A172 (cell line): ENCODE results near the gene NUP153. TPM values are rescaled to one million over a fixed set of nuclear protein-coding genes. Genes with fewer than 3 reads are reported as not detected.
"Not testable (repeated sequence)": the region's sequence is repeated elsewhere in the genome, so short reads cannot be mapped to it uniquely, and the experiment has no call there.

ENCODE experiments used
- DNase-seq: peaks from one replicate; pipeline ENCODE4 v3.0.0-alpha.2; 2015; ENCODE audit warnings: low spot score
- total RNA-seq: library from RNA; depleted of rRNA; stranded (reverse); fragments of >200 nt; shearing (Covaris generic); gene quantifications from 2 replicates; pipeline ENCODE4 v1.2.3, GENCODE V29; 2014; rRNA removed

Gene NUP153
- total RNA-seq = 35.6 and 40.4 TPM in 2 replicates

GRCh38 chr6:17706580-17707370 lies at the start of gene NUP153:
NUP153 (minus strand) TSS chr6:17706925; CDS start chr6:17706387, 538 bp downstream.
- DNase-seq = peak; percentile 92

DNA sequence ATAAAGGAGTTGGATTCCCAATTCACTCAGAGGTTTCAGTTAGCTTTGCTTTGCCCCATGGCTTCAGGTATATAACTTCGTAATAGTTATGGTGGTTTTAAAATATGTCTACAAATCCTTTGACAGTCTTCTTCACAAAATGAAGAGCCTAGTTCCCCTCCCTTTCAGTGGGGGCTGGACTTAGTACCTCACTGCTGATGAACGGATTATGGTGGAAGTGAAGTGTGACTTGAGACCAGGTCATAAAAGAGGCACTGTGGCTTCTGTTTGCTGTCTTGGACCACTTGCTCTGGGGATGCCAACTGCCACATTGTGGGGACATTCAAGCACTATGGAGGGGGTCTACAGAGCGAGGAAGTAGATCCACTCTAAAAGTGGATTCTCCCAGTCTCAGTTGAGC lies 47.5 kb upstream of the NUP153 start:
- DNase-seq = no peak

DNA sequence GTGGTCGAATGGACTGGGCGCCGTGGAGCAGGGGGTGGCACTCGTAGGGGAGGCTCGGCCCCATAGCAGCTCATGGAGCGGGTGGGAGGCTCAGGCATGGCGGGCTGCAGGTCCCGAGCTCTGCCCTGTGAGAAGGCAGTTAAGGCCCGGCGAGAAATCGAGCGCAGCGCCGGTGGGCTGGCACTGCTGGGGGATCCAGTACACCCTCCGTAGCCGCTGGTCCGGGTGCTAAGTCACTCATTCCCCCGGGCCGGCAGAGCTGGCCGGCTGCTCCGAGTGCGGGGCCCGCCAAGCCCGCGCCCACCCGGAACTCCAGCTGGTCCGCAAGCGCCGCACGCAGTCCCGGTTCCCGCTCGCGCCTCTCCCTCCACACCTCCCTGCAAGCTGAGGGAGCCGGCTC lies 38.6 kb upstream of the NUP153 start:
- DNase-seq = not testable (repeated sequence)

DNA sequence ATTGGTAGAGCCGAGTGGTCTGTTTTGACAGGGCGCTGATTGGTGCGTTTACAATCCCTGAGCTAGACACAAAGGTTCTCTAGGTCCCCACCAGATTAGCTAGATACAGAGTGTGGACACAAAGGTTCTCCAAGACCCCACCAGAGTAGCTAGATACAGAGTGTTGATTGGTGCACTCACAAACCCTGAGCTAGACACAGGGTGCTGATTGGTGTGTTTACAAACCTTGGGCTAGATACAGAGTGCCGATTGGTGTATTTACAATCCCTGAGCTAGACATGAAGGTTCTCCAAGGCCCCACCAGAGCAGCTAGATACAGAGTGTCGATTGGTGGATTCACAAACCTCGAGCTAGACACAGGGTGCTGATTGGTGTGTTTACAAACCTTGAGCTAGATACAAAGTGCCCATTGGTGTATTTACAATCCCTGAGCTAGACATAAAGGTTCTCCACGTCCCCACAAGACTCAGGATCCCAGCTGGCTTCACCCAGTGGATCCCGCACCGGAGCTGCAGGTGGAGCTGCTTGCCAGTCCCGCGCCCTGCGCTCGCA lies 38.1 kb upstream of the NUP153 start:
- not testable (repeated sequence) for DNase-seq

DNA sequence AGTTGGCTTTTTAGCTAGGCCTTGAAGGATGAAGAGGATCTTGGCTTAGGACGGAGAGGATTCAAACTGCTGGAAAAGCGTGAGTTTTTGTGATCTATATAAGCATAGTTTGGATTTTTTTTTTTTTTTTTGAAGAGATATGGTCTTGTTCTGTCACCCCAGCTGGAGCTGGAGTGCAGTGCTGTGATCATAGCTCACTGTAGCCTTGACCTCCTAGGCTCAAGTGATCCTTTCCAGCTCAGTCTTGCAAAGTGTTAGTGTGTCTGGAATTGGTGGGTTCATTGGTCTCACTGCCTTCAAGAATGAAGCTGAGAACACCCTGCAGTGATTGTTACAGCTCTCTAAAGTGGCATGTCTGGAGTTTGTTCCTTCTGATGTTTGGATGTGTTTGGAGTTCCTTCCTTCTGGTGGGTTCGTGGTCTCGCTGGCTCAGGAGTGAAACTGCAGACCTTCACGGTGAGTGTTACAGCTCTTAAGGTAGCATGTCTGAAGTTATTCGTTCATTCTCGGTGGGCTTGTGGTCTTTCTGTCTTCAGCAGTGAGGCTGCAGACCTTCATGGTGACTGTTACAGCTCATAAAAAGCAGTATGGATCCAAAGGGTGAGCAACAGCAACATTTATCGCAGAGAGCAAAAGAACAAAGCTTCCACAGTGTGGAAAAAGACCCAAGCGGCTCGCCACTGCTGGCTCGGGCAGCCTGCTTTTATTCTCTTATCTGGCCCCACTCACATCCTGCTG lies 37.5 kb upstream of the NUP153 start:
- DNase-seq = no peak

GRCh38 chr6:17741507-17741906 lies 34.8 kb upstream of the NUP153 start:
- DNase-seq = no peak

GRCh38 chr6:17740559-17741220 lies 34.0 kb upstream of the NUP153 start:
- no peak for DNase-seq

DNA sequence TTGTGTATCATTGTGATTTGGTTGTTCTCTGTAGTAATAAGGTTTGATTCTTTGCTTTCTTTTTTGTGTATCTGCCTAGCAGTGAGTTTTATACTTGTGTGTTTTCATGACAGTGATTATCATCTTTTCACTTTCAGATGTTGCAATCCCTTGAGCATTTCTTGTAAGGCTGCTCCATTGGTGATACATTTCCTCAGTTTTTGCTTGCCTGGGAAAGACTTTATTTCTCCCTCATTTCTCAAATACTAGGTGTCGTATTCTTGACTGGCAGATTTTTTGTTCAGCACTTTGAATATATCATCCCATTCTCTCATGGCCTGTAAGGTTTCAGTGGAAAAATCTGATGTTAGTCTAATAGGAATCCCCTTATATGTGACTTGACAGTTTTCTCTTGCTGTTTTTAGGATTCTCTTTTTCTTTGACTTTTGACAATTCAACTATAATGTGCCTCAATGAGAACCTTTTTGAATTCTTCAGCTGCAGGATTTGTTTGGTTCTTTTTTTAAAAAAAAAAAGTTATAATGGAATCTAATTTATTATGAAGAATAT lies 31.1 kb upstream of the NUP153 start:
- DNase-seq = no peak

GRCh38 chr6:17735311-17735710 lies 28.6 kb upstream of the NUP153 start:
- DNase-seq = not testable (repeated sequence)

GRCh38 chr6:17730078-17730704 lies 23.5 kb upstream of the NUP153 start:
- DNase-seq = no peak

GRCh38 chr6:17729223-17730077 lies 22.7 kb upstream of the NUP153 start:
- DNase-seq = no peak

GRCh38 chr6:17728551-17729222 lies 22.0 kb upstream of the NUP153 start:
- DNase-seq = no peak

DNA sequence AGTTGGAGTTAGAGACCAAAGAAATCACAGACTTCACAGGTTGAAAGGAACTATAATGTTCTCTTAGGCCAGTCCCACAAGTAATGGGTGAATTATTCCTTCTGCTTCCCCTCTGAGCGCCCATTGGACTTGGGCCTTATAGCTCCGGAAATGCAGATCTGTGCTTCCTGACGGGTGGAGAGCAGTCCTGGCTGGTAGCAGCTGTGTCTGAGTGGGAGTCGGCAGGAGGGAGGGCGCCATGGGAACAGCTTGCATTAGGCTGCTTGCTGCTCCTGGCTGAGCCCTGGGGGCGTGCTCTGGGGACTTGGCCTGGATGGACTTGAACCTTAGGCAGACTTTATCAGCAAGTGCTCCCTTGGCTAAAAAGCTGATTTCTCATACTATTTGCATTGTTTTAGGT lies 18.4 kb upstream of the NUP153 start:
- peak; percentile 36 for DNase-seq

DNA sequence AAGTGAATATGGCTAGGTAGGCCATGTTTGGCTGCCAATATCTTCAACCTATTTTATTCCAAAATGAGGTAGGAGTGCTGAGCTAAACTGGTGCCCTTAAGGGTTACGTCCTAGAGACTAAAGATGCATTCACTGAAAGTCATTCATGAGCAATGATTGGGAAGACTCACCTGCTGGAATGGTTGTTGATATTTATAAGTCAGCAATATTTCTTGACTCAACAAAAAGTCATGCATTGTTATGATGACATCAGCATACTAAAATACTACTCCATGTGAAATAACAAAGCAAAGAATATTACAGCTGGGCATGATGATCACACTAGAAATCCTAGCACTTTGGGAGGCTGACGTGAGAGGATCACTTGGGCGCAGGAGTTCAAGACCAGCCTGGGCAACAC lies 17.6 kb upstream of the NUP153 start:
- DNase-seq = no peak

GRCh38 chr6:17721671-17722070 lies 14.9 kb upstream of the NUP153 start:
- DNase-seq = no peak

DNA sequence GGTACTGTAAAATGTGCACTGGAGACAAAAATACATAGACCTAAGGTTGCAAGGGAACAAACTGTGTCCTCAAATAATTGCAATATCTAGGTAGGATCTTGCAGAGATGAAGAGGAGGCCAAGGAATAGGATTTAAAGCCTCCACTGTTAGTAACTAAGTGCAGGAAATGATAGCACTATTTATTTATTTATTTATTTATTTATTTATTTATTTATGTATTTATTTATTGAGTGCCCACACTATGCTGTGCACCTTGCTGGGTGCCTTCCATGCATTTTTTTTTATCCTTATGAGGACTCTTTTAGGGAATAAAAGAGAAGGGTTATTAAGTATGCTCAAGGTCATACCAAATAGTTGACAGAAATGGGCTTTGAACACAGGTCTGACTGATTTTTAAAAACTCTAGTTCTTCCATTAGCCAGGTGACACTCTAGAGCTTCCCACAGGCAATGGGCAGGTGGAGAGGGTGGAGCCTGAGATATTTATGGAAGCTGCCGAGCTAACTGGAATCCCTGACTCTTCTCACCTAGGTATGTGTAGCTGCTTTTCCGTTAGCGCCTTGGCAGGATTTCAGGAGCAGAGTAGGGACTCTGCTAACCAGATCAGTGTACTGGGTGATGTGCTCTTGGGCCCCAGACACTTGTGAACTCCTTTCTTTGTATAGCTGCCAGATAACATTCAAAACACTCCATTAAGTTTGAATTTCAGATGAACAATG lies 12.8 kb upstream of the NUP153 start:
- DNase-seq = no peak

DNA sequence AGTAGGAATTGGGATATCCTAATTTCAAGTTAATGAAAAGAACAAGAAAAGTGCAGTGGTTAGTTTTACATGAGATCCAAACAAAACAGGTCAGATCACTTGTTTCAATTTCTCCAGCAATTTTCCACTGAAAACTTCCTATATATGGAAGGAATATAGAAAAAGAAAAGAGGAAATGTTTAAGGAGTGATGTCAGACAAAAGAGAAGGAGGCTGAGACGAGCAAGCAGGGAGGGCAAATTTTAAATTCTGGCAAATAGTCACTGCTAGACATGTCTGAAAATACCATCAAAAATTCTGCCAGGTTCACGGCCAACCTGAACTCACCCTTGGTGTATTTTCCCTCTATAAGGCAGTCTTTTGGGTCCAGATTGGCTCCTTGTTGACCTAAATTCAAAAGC lies 9.5 kb upstream of the NUP153 start:
- no peak for DNase-seq

- peak; percentile 92 for DNase-seq
Observed at GRCh38 chr6:17714879-17715851, 8.4 kb upstream of the NUP153 start.
